GM12878 (cell line): ENCODE results near the gene RPL10A. TPM values are rescaled to one million over a fixed set of nuclear protein-coding genes. Genes with fewer than 3 reads are reported as not detected.

ENCODE experiments used
- ATF2 ChIP-seq: IDR thresholded peaks from 2 replicates; pipeline ENCODE4 v1.6.1; 2012; ENCODE audit warnings: low read length, inconsistent platforms
- BCL3 ChIP-seq: IDR thresholded peaks from 2 replicates; pipeline ENCODE4 v1.6.1; 2011; ENCODE audit warnings: borderline replicate concordance, low read depth, mild to moderate bottlenecking, moderate library complexity, low read length; ENCODE audit not compliant: insufficient read depth, poor library complexity, severe bottlenecking
- CBX5 ChIP-seq: sonication (generic); IDR thresholded peaks from 2 replicates; pipeline ENCODE4 v1.6.1; 2016; ENCODE audit warnings: low read depth, moderate library complexity, mild to moderate bottlenecking, inconsistent platforms
- HDAC6 ChIP-seq: fragments of 200-600 bp; sonication (generic); IDR thresholded peaks from one replicate; pipeline ENCODE4 v1.8.0; 2017; ENCODE audit warnings: antibody characterized with exemption; ENCODE audit not compliant: unreplicated experiment
- JUND ChIP-seq: IDR thresholded peaks from 2 replicates; pipeline ENCODE4 v1.6.1; 2012; ENCODE audit warnings: low read depth, mild to moderate bottlenecking, low read length, improper control_type of control experiment, moderate library complexity
- POLR2AphosphoS5 ChIP-seq: IDR thresholded peaks from 2 replicates; pipeline ENCODE4 v1.6.1; 2011; ENCODE audit warnings: mild to moderate bottlenecking, low read length, inconsistent platforms
- RBBP5 ChIP-seq: fragments of 200-600 bp; sonication (generic); conservative IDR thresholded peaks from 2 replicates; pipeline ENCODE4 v1.6.1; 2016
- SMC3 ChIP-seq: IDR thresholded peaks from 2 replicates; pipeline ENCODE4 v1.6.1; 2011; ENCODE audit warnings: low read length, improper control_type of control experiment, borderline replicate concordance
- TCF7 ChIP-seq: IDR thresholded peaks from 2 replicates; pipeline ENCODE4 v1.6.1; 2014; ENCODE audit warnings: antibody characterized with exemption, borderline replicate concordance
- USF1 ChIP-seq: IDR thresholded peaks from 2 replicates; pipeline ENCODE4 v1.6.1; 2011; ENCODE audit warnings: borderline replicate concordance, low read depth, mild to moderate bottlenecking, moderate library complexity, mixed read lengths, low read length; ENCODE audit not compliant: insufficient read depth; ENCODE audit errors: extremely low read length
- ZNF274 ChIP-seq: IDR thresholded peaks from one replicate; pipeline ENCODE4 v1.8.0; 2011; ENCODE audit not compliant: insufficient read length, insufficient read depth
- polyA plus RNA-seq, 11 experiments: library from polyadenylated mRNA; depleted of rRNA in 4 of 11; unstranded in 6 of 11; stranded (reverse) in 5 of 11; fragments of >200 nt; fragmentation: Nextera tagmentation in 4 of 11; fragmentation: Illumina TruSeq in 1 of 11; extraction: Ambion mirVana in 4 of 11; extraction: Trizol in 1 of 11; gene quantifications; 1 replicate in 1 of 11; 2 replicates in 10 of 11; pipeline versions ENCODE4 v1.2.1 to v1.2.3, GENCODE V29; 2011 to 2016; ENCODE audit warnings: inconsistent platforms in 2 of 11, missing spikeins in 2 of 11, low read depth in 1 of 11
- total RNA-seq, 4 experiments: library from RNA; depleted of rRNA in 3 of 4; stranded (reverse); fragments of >200 nt in 3 of 4; fragmentation: Illumina TruSeq in 1 of 4; extraction: Trizol in 1 of 4; gene quantifications; 2 replicates each; pipeline versions ENCODE4 v1.2.1 to v1.2.3, GENCODE V29; 2013 to 2021
- TF ChIP-seq, protein P1 (sequence below): fragments of 450-650 bp; formaldehyde crosslinking; IDR thresholded peaks from 2 replicates; pipeline ENCODE4 v1.4.0; 2020; ENCODE audit warnings: mild to moderate bottlenecking, moderate library complexity
- TF ChIP-seq, protein P2 (sequence below): fragments of 450-650 bp; IDR thresholded peaks from 2 replicates; pipeline ENCODE4 v1.6.1; 2017; ENCODE audit warnings: low read depth, mild to moderate bottlenecking, moderate library complexity
- TF ChIP-seq, protein P3 (sequence below): fragments of 450-650 bp; IDR thresholded peaks from 2 replicates; pipeline ENCODE4 v1.6.1; 2016; ENCODE audit warnings: mild to moderate bottlenecking
- TF ChIP-seq, protein P4 (sequence below): IDR thresholded peaks from 2 replicates; pipeline ENCODE4 v1.6.1; 2012; ENCODE audit warnings: low read depth, low read length, improper control_type of control experiment

Gene RPL10A
- total and polyA plus RNA-seq, 10 of the 15 experiments (the other 5 are each of a cell fraction or from before 2014, with no cell fraction given) = 833 to 4,029 (median 2,795) TPM

DNA sequence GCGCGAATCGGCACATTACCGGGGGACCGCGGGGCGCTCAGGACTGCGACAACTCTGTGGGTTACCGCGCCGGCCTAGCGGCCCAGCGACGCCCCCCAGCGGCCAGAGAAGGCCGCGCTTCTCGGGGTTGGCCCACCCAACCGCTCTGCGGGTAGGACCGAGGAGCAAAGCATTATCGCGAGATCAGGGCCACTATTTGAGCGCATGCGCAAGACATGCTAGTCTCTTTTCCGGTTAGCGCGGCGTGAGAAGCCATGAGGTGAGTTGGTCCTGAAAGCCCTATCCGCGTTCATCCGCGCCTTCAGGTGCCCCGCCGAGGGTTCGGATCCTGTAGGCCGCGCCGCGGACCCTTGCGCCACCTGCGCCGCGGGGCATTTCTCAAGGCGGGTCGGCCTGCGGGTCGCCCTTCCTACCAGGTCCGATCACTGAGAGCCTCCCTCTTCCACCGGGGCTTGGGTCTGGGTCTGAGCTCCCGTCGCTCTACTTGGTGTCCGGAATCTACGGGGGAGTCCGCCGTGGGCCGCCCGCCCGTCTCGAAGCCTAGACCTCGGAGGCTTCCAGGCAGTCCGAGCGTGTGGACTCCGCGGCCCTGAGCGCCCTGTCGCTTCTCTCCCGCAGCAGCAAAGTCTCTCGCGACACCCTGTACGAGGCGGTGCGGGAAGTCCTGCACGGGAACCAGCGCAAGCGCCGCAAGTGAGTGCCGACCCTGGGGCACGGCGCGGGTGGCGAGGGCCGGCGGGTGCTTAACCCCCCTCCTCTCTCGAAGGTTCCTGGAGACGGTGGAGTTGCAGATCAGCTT lies at the start of gene RPL10A (continued):
- TF ChIP-seq, protein P1, sequence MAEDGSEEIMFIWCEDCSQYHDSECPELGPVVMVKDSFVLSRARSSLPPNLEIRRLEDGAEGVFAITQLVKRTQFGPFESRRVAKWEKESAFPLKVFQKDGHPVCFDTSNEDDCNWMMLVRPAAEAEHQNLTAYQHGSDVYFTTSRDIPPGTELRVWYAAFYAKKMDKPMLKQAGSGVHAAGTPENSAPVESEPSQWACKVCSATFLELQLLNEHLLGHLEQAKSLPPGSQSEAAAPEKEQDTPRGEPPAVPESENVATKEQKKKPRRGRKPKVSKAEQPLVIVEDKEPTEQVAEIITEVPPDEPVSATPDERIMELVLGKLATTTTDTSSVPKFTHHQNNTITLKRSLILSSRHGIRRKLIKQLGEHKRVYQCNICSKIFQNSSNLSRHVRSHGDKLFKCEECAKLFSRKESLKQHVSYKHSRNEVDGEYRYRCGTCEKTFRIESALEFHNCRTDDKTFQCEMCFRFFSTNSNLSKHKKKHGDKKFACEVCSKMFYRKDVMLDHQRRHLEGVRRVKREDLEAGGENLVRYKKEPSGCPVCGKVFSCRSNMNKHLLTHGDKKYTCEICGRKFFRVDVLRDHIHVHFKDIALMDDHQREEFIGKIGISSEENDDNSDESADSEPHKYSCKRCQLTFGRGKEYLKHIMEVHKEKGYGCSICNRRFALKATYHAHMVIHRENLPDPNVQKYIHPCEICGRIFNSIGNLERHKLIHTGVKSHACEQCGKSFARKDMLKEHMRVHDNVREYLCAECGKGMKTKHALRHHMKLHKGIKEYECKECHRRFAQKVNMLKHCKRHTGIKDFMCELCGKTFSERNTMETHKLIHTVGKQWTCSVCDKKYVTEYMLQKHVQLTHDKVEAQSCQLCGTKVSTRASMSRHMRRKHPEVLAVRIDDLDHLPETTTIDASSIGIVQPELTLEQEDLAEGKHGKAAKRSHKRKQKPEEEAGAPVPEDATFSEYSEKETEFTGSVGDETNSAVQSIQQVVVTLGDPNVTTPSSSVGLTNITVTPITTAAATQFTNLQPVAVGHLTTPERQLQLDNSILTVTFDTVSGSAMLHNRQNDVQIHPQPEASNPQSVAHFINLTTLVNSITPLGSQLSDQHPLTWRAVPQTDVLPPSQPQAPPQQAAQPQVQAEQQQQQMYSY (CRISPR knock-in tag) = no peak
- no peak for TF ChIP-seq HDAC6
- TF ChIP-seq TCF7 = 0 out of 2 replicates have a peak, but pooled peaks have one; percentile 5
- TF ChIP-seq, protein P2, sequence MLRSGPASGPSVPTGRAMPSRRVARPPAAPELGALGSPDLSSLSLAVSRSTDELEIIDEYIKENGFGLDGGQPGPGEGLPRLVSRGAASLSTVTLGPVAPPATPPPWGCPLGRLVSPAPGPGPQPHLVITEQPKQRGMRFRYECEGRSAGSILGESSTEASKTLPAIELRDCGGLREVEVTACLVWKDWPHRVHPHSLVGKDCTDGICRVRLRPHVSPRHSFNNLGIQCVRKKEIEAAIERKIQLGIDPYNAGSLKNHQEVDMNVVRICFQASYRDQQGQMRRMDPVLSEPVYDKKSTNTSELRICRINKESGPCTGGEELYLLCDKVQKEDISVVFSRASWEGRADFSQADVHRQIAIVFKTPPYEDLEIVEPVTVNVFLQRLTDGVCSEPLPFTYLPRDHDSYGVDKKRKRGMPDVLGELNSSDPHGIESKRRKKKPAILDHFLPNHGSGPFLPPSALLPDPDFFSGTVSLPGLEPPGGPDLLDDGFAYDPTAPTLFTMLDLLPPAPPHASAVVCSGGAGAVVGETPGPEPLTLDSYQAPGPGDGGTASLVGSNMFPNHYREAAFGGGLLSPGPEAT = no peak; the same call in 1 of the 2 replicates
- peak; percentile 40 for TF ChIP-seq BCL3
- peak; percentile 94; the same call in 1 of the 2 replicates for TF ChIP-seq RBBP5
- TF ChIP-seq ZNF274 = no peak
- TF ChIP-seq CBX5 = 0 out of 2 replicates have a peak, but pooled peaks have one; percentile 76
- TF ChIP-seq POLR2AphosphoS5 = peak; percentile 100
- TF ChIP-seq, protein P3, sequence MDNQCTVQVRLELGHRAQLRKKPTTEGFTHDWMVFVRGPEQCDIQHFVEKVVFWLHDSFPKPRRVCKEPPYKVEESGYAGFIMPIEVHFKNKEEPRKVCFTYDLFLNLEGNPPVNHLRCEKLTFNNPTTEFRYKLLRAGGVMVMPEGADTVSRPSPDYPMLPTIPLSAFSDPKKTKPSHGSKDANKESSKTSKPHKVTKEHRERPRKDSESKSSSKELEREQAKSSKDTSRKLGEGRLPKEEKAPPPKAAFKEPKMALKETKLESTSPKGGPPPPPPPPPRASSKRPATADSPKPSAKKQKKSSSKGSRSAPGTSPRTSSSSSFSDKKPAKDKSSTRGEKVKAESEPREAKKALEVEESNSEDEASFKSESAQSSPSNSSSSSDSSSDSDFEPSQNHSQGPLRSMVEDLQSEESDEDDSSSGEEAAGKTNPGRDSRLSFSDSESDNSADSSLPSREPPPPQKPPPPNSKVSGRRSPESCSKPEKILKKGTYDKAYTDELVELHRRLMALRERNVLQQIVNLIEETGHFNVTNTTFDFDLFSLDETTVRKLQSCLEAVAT = peak; percentile 70
- TF ChIP-seq JUND = no peak
- TF ChIP-seq SMC3 = peak; percentile 76
- TF ChIP-seq USF1 = no peak
- peak; percentile 42; the same call in 1 of the 2 replicates for TF ChIP-seq ATF2
- TF ChIP-seq, protein P4, sequence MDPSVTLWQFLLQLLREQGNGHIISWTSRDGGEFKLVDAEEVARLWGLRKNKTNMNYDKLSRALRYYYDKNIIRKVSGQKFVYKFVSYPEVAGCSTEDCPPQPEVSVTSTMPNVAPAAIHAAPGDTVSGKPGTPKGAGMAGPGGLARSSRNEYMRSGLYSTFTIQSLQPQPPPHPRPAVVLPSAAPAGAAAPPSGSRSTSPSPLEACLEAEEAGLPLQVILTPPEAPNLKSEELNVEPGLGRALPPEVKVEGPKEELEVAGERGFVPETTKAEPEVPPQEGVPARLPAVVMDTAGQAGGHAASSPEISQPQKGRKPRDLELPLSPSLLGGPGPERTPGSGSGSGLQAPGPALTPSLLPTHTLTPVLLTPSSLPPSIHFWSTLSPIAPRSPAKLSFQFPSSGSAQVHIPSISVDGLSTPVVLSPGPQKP = no peak
